Panc1 (cell line): ENCODE data around the gene REV3L. TPM values are rescaled to one million over a fixed set of nuclear protein-coding genes. Genes with fewer than 3 reads are reported as not detected.

Experiments used
- ATAC-seq: fragments of 200-7000 bp; cut with Tn5 transposase; 2 replicates; pipeline ENCODE4 v1.9.1; 2020; ENCODE audit warnings: mild to moderate bottlenecking, moderate library complexity
- BruUV-seq: library from RNA; stranded (reverse); fragments of 400-500 nt; replicated peaks from 2 replicates; lab custom pipeline; 2021; lab: Mats Ljungman, UMichigan
- CTCF ChIA-PET: fragments of 300-600 bp; sonication (Branson Sonifier 250); formaldehyde crosslinking; loops from one replicate; lab custom pipeline; 2022; ENCODE audit warnings: antibody characterized with exemption; lab: Charles Lee
- POLR2A ChIA-PET: fragments of 300-600 bp; sonication (Branson Sonifier 250); formaldehyde crosslinking; loops from one replicate; lab custom pipeline; 2022; ENCODE audit warnings: antibody characterized with exemption; lab: Charles Lee
- DNase-seq: peaks from one replicate; pipeline ENCODE4 v3.0.0-alpha.2; 2010; ENCODE audit warnings: low read depth, low spot score
- H3K27ac ChIP-seq: 2 replicates; pipeline ENCODE4 v1.5.1; 2011; ENCODE audit warnings: mild to moderate bottlenecking, low read length, inconsistent platforms
- H3K27me3 ChIP-seq: fragments of 200-500 bp; sonication (Bioruptor generic); 2 replicates; pipeline ENCODE4 v1.6.0; 2014; ENCODE audit warnings: low read length, inconsistent platforms; ENCODE audit not compliant: control insufficient read depth, insufficient read depth
- H3K36me3 ChIP-seq: fragments of 200-500 bp; sonication (Bioruptor generic); 2 replicates; pipeline ENCODE4 v1.5.1; 2014; ENCODE audit warnings: inconsistent platforms, mild to moderate bottlenecking, low read length, moderate library complexity; ENCODE audit not compliant: control insufficient read depth, insufficient read depth
- H3K4me1 ChIP-seq: 2 replicates; pipeline ENCODE4 v1.5.1; 2011; ENCODE audit warnings: inconsistent platforms, mild to moderate bottlenecking, low read length, moderate library complexity; ENCODE audit not compliant: control insufficient read depth, insufficient read depth
- H3K4me3 ChIP-seq, 2 experiments: 2 replicates each; pipeline ENCODE4 v1.5.1; 2011 to 2012; ENCODE audit warnings: low read depth in 2 of 2, low read length in 2 of 2, mild to moderate bottlenecking in 2 of 2, inconsistent platforms in 1 of 2, moderate library complexity in 1 of 2
- H3K9me3 ChIP-seq: fragments of 200-500 bp; sonication (Bioruptor generic); 2 replicates; pipeline ENCODE4 v1.5.1; 2014; ENCODE audit warnings: low read depth, mild to moderate bottlenecking, inconsistent platforms, low read length, moderate library complexity; ENCODE audit not compliant: control insufficient read depth, insufficient read depth
- POLR2AphosphoS5 ChIP-seq: IDR thresholded peaks from 2 replicates; pipeline ENCODE4 v1.6.1; 2012; ENCODE audit warnings: mild to moderate bottlenecking, low read depth, low read length, moderate library complexity
- SIN3A ChIP-seq: IDR thresholded peaks from 2 replicates; pipeline ENCODE4 v1.6.1; 2012; ENCODE audit warnings: low read depth, mild to moderate bottlenecking, low read length, moderate library complexity, borderline replicate concordance; ENCODE audit not compliant: insufficient read depth
- TCF7L2 ChIP-seq: IDR thresholded peaks from 2 replicates; pipeline ENCODE4 v1.6.1; 2011; ENCODE audit warnings: mild to moderate bottlenecking, low read depth, low read length, inconsistent platforms
- in situ Hi-C: cut with HindIII; loops from 2 replicates; pipeline ENCODE4 v1.10.0; 2016; ENCODE audit warnings: low sequenced_read_pairs, low pct_unique_long_range_greater_than_20kb
- intact Hi-C: fragments of 100-400 bp; cut with micrococcal nuclease; formaldehyde crosslinking; loops from one replicate; pipeline ENCODE4 v1.10.0; 2022; ENCODE audit not compliant: unreplicated experiment
- total RNA-seq: library from RNA; stranded (reverse); gene quantifications from one replicate; pipeline ENCODE4 v1.2.1, GENCODE V29; 2021; ENCODE audit not compliant: unreplicated experiment
- TF ChIP-seq, protein P1 (sequence below): fragments of 450-650 bp; IDR thresholded peaks from 2 replicates; pipeline ENCODE4 v1.5.1; 2017; ENCODE audit warnings: mild to moderate bottlenecking
- TF ChIP-seq, protein P2 (sequence below), 2 experiments: IDR thresholded peaks; 2 replicates each; pipeline ENCODE4 v1.6.1; 2011 to 2012; ENCODE audit warnings: low read depth in 2 of 2, control low read depth in 1 of 2, low read length in 1 of 2, mild to moderate bottlenecking in 1 of 2, moderate library complexity in 1 of 2; ENCODE audit not compliant: insufficient read depth in 1 of 2

Gene REV3L
- total RNA-seq, 1 experiment from 2014 or later = 44.8 TPM

DNA sequence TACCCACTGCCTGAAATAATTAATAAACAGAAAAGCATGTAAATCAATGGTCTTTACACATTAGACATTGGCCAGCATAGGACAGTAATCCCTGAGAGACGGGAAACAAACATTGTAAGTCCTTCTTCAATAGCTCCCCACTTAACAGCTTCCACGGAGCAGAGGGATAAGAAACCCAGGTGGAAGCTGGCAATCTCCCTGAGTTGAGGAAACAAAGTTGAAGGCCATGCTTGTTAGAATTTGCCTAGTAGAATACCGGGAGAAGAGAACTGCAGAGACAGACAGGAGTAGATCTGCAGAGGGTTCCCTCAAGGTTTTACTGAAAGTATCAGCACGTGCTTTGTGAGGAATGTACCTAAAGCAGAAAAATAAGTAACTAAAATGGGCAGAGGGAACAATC lies 33.9 kb downstream of the REV3L start:
- Histone ChIP-seq H3K4me3 (no peak overlapping the region), H3K27ac (no peak overlapping the region), H3K4me1 (peaks cover 14% of the 10 kb centered on the region), H3K36me3 (no peaks in the 10 kb centered on the region), H3K27me3 (no peaks in the 10 kb centered on the region), H3K9me3 (no peaks in the 10 kb centered on the region)
- intact Hi-C loops = no loop called here
- no peak for ATAC-seq
- no peak for TF ChIP-seq TCF7L2
- TF ChIP-seq, protein P1, sequence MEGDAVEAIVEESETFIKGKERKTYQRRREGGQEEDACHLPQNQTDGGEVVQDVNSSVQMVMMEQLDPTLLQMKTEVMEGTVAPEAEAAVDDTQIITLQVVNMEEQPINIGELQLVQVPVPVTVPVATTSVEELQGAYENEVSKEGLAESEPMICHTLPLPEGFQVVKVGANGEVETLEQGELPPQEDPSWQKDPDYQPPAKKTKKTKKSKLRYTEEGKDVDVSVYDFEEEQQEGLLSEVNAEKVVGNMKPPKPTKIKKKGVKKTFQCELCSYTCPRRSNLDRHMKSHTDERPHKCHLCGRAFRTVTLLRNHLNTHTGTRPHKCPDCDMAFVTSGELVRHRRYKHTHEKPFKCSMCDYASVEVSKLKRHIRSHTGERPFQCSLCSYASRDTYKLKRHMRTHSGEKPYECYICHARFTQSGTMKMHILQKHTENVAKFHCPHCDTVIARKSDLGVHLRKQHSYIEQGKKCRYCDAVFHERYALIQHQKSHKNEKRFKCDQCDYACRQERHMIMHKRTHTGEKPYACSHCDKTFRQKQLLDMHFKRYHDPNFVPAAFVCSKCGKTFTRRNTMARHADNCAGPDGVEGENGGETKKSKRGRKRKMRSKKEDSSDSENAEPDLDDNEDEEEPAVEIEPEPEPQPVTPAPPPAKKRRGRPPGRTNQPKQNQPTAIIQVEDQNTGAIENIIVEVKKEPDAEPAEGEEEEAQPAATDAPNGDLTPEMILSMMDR = no peak
- TF ChIP-seq, protein P2, sequence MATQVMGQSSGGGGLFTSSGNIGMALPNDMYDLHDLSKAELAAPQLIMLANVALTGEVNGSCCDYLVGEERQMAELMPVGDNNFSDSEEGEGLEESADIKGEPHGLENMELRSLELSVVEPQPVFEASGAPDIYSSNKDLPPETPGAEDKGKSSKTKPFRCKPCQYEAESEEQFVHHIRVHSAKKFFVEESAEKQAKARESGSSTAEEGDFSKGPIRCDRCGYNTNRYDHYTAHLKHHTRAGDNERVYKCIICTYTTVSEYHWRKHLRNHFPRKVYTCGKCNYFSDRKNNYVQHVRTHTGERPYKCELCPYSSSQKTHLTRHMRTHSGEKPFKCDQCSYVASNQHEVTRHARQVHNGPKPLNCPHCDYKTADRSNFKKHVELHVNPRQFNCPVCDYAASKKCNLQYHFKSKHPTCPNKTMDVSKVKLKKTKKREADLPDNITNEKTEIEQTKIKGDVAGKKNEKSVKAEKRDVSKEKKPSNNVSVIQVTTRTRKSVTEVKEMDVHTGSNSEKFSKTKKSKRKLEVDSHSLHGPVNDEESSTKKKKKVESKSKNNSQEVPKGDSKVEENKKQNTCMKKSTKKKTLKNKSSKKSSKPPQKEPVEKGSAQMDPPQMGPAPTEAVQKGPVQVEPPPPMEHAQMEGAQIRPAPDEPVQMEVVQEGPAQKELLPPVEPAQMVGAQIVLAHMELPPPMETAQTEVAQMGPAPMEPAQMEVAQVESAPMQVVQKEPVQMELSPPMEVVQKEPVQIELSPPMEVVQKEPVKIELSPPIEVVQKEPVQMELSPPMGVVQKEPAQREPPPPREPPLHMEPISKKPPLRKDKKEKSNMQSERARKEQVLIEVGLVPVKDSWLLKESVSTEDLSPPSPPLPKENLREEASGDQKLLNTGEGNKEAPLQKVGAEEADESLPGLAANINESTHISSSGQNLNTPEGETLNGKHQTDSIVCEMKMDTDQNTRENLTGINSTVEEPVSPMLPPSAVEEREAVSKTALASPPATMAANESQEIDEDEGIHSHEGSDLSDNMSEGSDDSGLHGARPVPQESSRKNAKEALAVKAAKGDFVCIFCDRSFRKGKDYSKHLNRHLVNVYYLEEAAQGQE (IDR thresholded peaks at IDR 0.05; ENCODE audit: insufficient read depth in 1 of 2, low read depth in 2 of 2, low read length in 1 of 2) = no peak
- TF ChIP-seq SIN3A = no peak
- no peak for TF ChIP-seq POLR2AphosphoS5
- in situ Hi-C loops = no loop called here
- no TSS peak for BruUV-seq
- ChIA-PET POLR2A (no interaction called here), CTCF (no interaction called here)
- DNase-seq = no peak

DNA sequence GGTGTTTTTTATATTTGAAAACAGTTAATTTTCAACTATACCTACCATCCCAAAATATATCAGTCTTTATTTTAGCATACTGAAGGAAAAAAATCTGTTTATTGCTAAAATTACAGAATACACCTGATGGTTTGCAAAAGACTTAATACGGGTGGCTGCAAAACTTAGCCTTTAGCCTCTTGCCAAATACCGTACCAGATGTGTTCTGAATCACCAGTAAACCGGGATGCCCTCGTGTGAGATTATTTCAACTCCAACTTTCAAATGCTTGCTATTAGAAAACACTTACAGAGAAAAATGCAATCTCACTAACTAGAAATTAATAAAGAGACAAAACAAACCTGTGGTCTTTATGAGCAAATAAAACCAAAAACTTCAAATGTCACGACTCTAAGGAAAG lies 36.0 kb downstream of the REV3L start:
- BruUV-seq = no TSS peak
- H3K27me3 ChIP-seq = no peaks in the 10 kb centered on the region
- no peak for DNase-seq
- H3K4me1 ChIP-seq = peaks cover 14% of the 10 kb centered on the region
- H3K36me3 ChIP-seq = no peaks in the 10 kb centered on the region
- intact Hi-C loops = no loop called here
- no peak for ATAC-seq
- TF ChIP-seq, protein P1 = no peak
- TF ChIP-seq TCF7L2 (no peak), SIN3A (no peak), POLR2AphosphoS5 (no peak)
- TF ChIP-seq, protein P2 (IDR thresholded peaks at IDR 0.05; ENCODE audit: insufficient read depth in 1 of 2, low read depth in 2 of 2, low read length in 1 of 2) = no peak
- no peak overlapping the region for H3K4me3 ChIP-seq
- no peak overlapping the region for H3K27ac ChIP-seq
- CTCF ChIA-PET = no interaction called here
- POLR2A ChIA-PET = no interaction called here
- in situ Hi-C loops = no loop called here
- H3K9me3 ChIP-seq = no peaks in the 10 kb centered on the region
